Smooth muscle cell (in vitro differentiated cells): ENCODE results near the gene COL6A5. TPM values are rescaled to one million over a fixed set of nuclear protein-coding genes. Genes with fewer than 3 reads are reported as not detected.

Experiments
- DNase-seq: peaks from one replicate; lab custom pipeline; 2025; ENCODE audit not compliant: unreplicated experiment; lab: John Stamatoyannopoulos, UW
- H2AFZ ChIP-seq: fragments of 200-600 bp; sonication (generic); 2 replicates; pipeline ENCODE4 v1.6.0; 2016; ENCODE audit warnings: antibody characterized with exemption, low read depth, mild to moderate bottlenecking
- H3F3A ChIP-seq: fragments of 200-600 bp; sonication (generic); 2 replicates; pipeline ENCODE4 v1.6.0; 2017; ENCODE audit warnings: antibody characterized with exemption, low read depth
- H3K27ac ChIP-seq: fragments of 200-600 bp; sonication (generic); 2 replicates; pipeline ENCODE4 v1.5.1; 2016; ENCODE audit warnings: low read depth, mild to moderate bottlenecking
- H3K27me3 ChIP-seq: fragments of 200-600 bp; sonication (generic); 2 replicates; pipeline ENCODE4 v1.6.1; 2016; ENCODE audit warnings: low read depth, mild to moderate bottlenecking
- H3K36me3 ChIP-seq: fragments of 200-600 bp; sonication (generic); 2 replicates; pipeline ENCODE4 v1.5.1; 2016; ENCODE audit warnings: low read depth
- H3K4me1 ChIP-seq: fragments of 200-600 bp; sonication (generic); 2 replicates; pipeline ENCODE4 v1.5.1; 2016; ENCODE audit warnings: low read depth
- H3K4me2 ChIP-seq: fragments of 200-600 bp; sonication (generic); 2 replicates; pipeline ENCODE4 v1.6.0; 2016; ENCODE audit warnings: mild to moderate bottlenecking
- H3K4me3 ChIP-seq: fragments of 200-600 bp; sonication (generic); 2 replicates; pipeline ENCODE4 v1.5.1; 2016; ENCODE audit warnings: mild to moderate bottlenecking
- H3K79me2 ChIP-seq: fragments of 200-600 bp; sonication (generic); 2 replicates; pipeline ENCODE4 v1.6.0; 2016; ENCODE audit warnings: low read depth, mild to moderate bottlenecking
- H3K9ac ChIP-seq: fragments of 200-600 bp; sonication (generic); 2 replicates; pipeline ENCODE4 v1.6.0; 2016; ENCODE audit warnings: low read depth
- H3K9me3 ChIP-seq: fragments of 200-600 bp; sonication (generic); replicated peaks from 2 replicates; pipeline ENCODE4 v1.5.1; 2016; ENCODE audit warnings: low read depth
- H4K20me1 ChIP-seq: fragments of 200-600 bp; sonication (generic); 2 replicates; pipeline ENCODE4 v1.6.0; 2016; ENCODE audit warnings: low read depth
- WGBS: methylation state at CpG from one replicate; pipeline ENCODE4 v1.1.7; 2016; ENCODE audit warnings: low lambda C conversion rate; 5-methylcytosine and 5-hydroxymethylcytosine counted together
- polyA plus RNA-seq: library from polyadenylated mRNA; unstranded; fragments of >200 nt; fragmentation: Nextera tagmentation; extraction: Ambion mirVana; gene quantifications from 2 replicates; pipeline ENCODE4 v1.2.1, GENCODE V29; 2016
- total RNA-seq: library from RNA; depleted of rRNA; stranded (reverse); fragments of >200 nt; gene quantifications from 2 replicates; pipeline ENCODE4 v1.2.3, GENCODE V29; 2014
- TF ChIP-seq, protein P1 (sequence below): fragments of 200-600 bp; sonication (generic); IDR thresholded peaks from 2 replicates; pipeline ENCODE4 v1.5.1; 2017; ENCODE audit warnings: borderline replicate concordance, mild to moderate bottlenecking, antibody characterized with exemption; ENCODE audit not compliant: insufficient read depth, poor library complexity, severe bottlenecking

COL6A5 gene
- total and polyA plus RNA-seq, 2 experiments from 2014 or later: 1.2 TPM; not detected in 1

DNA sequence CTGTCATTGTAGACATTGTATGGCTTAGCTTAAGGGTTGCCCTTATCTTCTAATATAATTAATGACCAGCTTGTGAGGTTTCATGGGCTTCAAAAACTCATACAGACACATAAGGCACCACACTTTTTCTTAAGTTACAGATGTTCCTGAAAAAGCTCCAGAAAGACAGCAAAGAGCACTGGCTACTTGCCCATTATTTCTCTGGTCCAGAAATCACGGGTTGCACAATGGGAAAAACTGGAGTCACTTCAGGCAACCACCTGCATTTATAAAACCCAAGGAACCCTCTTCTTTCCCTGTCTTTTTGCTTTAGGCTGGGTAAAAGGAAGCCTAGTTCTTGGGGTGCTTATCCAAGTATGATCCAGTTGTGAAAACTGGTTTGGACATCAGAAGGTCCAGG, 169.2 kb downstream of the COL6A5 start:
- no peaks in the 10 kb centered on the region for H4K20me1 ChIP-seq
- no peak overlapping the region for H3K9ac ChIP-seq
- H3K36me3 ChIP-seq: no peaks in the 10 kb centered on the region
- no peak for DNase-seq
- no peaks in the 10 kb centered on the region for H3F3A ChIP-seq
- peaks cover 8% of the 10 kb centered on the region for H3K4me1 ChIP-seq
- 79% methylated on average over 1 of the region's 1 CpG for WGBS
- H3K27ac ChIP-seq: no peak overlapping the region
- H3K4me2 ChIP-seq: no peak overlapping the region
- no peak overlapping the region for H2AFZ ChIP-seq
- no peaks in the 10 kb centered on the region for H3K79me2 ChIP-seq
- no peaks in the 10 kb centered on the region for H3K9me3 ChIP-seq
- H3K4me3 ChIP-seq: no peak overlapping the region
- TF ChIP-seq, protein P1, sequence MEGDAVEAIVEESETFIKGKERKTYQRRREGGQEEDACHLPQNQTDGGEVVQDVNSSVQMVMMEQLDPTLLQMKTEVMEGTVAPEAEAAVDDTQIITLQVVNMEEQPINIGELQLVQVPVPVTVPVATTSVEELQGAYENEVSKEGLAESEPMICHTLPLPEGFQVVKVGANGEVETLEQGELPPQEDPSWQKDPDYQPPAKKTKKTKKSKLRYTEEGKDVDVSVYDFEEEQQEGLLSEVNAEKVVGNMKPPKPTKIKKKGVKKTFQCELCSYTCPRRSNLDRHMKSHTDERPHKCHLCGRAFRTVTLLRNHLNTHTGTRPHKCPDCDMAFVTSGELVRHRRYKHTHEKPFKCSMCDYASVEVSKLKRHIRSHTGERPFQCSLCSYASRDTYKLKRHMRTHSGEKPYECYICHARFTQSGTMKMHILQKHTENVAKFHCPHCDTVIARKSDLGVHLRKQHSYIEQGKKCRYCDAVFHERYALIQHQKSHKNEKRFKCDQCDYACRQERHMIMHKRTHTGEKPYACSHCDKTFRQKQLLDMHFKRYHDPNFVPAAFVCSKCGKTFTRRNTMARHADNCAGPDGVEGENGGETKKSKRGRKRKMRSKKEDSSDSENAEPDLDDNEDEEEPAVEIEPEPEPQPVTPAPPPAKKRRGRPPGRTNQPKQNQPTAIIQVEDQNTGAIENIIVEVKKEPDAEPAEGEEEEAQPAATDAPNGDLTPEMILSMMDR: no peak
- H3K27me3 ChIP-seq: peaks cover 43% of the 10 kb centered on the region

DNA sequence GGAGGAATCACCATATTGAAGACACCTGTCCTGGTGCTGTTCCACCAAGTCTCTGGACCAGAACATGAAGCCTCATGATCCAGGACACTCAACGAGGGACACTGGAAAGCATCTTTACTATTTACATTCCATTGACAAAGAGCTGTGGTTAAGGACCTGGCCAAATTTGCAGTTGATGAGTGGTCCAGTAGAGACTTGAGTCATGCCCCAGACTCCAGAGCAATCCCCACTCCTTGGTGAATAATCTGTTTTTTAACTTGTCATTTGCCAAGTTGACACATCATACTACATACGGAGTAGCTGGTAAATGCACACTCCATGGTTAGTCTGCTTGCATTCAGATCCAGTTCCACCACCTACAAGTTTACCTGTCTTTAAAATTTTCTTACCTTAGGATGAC, 170.3 kb downstream of the COL6A5 start:
- H3K27me3 ChIP-seq: peaks cover 43% of the 10 kb centered on the region
- H4K20me1 ChIP-seq: no peaks in the 10 kb centered on the region
- DNase-seq: no peak
- no peaks in the 10 kb centered on the region for H3K79me2 ChIP-seq
- no peaks in the 10 kb centered on the region for H3F3A ChIP-seq
- H3K27ac ChIP-seq: no peak overlapping the region
- H3K9me3 ChIP-seq: no peaks in the 10 kb centered on the region
- no peaks in the 10 kb centered on the region for H3K36me3 ChIP-seq
- H3K4me3 ChIP-seq: no peak overlapping the region
- peaks cover 8% of the 10 kb centered on the region for H3K4me1 ChIP-seq
- WGBS: 65% methylated on average over 2 of the region's 2 CpGs
- TF ChIP-seq, protein P1: no peak
- H2AFZ ChIP-seq: no peak overlapping the region
- H3K4me2 ChIP-seq: no peak overlapping the region
- no peak overlapping the region for H3K9ac ChIP-seq

DNA sequence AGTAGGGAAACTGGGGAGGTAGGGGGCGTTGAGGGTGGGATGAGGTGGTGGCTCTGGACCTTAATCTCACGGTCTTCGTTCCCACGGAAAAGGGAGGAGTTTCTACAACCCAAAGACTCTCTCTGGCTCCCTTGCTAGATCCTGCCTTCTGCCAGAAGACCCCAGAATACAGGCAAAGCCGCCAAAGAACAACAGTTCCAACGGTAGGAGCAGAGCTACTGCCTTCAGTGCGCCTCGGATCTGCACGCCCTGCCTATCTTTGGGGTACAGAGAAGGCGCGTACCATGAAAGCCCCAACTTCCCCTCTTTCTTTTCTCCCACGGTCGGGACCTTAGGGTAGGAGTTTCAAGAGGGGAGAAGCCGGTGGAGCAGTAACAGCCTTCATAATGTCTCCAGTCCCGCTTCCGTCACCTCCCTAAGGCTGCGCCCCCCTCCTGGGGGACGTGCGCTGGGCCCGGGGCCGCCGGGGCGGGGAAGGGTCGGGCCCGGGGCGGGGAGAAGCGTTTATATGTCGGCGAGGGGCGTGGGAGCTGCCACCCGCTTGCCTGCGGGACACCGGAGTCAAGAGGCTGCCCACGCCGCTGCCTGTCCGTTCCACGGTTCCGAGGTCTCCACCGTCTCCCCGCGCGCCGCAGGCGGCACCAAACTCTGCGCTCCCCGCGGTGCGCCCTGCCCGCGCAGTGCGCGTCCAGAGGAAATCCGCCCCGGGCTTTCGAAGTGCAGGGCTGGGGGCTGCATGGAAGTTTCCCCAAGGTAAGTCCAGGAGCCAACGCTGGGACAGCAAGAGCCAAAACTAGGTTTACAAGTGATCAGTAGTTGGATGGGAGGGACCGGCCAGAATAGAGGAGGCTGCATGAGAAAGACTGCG, 171.4 kb downstream of the COL6A5 start, which contains the start of gene COL6A6:
Gene COL6A6, plus strand, starts transcription at position 533 of the 868 bp plus-strand sequence. CDS start 43,188 bp downstream, outside the sequence.
- Histone ChIP-seq H3K4me3 (peak within 1 kb of the TSS; percentile 51), H3K9ac (no peak within 1 kb of the TSS), H2AFZ (peak within 1 kb of the TSS; percentile 72), H4K20me1 (no peaks in the 10 kb centered on the region), H3K27ac (no peak within 1 kb of the TSS), H3K9me3 (no peaks in the 10 kb centered on the region), H3F3A (no peaks in the 10 kb centered on the region), H3K4me2 (peak within 1 kb of the TSS; percentile 95), H3K27me3 (peaks cover 43% of the 10 kb centered on the region), H3K4me1 (peaks cover 8% of the 10 kb centered on the region), H3K79me2 (no peaks in the 10 kb centered on the region), H3K36me3 (no peaks in the 10 kb centered on the region)
- DNase-seq: no peak
- WGBS: 4% methylated on average over 57 of the region's 58 CpGs
- TF ChIP-seq, protein P1: no peak
